ENCODE data around the gene ROR2.
"Not testable (repeated sequence)": the region's sequence is repeated elsewhere in the genome, so short reads cannot be mapped to it uniquely, and the experiment has no call there.

Gene ROR2

DNA sequence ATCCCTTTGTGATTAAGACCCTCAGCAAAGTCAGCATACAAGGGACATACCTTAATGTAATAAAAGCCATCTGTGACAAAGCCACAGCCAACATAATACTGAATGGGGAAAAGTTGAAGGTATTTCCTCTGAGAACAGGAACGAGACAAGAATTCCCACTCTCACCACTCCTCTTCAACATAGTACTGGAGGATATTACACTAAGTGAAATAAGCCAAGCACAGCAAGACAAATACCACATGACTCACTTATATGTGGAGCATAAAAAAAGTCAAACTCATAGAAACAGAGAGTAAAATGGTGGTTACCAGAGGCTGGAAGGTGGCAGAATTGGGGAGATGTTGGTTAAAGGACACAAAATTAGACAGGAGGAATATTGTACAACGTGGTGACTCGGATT lies 408.3 kb downstream of the ROR2 start:
- no peak for DNase-seq

DNA sequence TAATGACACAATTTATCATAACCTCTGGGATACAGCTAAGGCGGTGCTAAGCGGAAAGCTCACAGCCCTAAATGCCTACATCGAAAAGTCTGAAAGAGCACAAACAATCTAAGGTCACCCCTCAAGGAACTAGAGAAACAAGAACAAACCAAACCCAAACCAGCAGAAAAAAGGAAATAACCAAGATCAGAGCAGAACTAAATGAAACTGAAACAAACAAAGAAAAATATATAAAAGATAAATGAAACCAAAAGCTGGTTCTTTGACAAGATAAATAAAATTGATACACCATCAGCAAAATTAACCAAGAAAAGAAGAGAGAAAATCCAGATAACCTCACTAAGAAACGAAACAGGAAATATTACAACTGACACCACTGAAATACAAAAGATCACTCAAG lies 409.5 kb downstream of the ROR2 start:
- DNase-seq: not testable (repeated sequence)

DNA sequence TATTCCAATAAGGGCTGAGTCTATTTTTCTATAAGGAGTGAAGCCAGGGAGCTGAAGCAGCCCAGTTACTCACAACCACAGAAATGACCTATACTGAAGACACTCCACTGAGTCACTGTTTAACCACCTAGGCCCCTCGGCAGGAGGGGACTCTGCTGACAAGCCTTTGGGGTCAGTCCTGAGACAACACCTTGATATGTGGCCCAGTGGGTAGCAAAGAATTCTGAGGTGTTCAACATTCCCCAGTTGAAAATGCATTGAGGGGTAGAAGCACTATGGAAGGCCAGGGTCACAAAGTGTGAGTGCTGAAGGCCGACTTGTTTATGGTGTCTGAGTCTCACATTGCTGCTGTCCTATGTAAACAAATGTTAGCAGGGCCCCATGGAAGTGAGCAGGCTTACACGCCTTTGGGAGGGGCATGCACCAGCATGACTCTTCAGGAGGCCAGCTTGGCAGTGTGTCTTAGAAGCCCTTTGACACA lies 413.8 kb downstream of the ROR2 start:
- DNase-seq: no peak

GRCh38 chr9:91534374-91534773 lies 415.7 kb downstream of the ROR2 start:
- no peak for DNase-seq

DNA sequence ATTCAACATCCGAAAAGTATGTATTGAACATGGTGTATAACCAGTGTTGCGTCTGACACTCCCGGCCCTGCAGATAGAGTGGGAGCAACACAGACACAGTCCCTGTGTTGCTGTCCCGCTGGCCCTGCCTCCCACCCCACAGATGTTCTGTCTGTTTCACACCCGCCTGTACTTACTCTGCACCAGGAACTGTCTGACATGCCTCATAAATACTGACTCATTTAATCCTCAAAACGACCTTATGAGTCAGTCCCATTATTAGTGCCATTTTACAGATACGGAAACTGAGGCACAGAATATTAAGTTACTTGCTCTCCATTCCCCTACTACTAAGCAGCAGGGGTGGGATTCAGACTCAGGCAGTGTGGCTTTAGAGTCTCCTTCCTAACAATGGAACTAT lies 416.6 kb downstream of the ROR2 start:
- DNase-seq: no peak

DNA sequence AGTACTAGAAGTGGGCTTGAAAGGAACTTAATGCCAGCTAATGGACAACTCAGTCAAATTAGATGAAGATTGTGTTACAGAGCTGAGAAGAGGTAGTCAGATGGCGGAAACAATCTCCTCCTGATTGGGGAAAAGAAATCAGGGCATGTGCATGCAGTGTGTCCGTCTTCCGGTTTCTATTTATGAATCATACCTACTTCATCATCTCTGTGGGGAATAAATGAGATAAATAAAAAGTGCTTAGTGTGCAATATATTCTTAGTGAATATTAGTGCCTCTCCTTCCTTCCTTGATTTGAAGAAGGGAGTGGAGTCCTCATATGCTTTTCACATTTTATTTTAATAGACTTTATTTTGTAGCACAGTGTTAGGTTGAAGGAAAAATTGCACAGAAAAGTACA lies 417.7 kb downstream of the ROR2 start:
- no peak for DNase-seq

DNA sequence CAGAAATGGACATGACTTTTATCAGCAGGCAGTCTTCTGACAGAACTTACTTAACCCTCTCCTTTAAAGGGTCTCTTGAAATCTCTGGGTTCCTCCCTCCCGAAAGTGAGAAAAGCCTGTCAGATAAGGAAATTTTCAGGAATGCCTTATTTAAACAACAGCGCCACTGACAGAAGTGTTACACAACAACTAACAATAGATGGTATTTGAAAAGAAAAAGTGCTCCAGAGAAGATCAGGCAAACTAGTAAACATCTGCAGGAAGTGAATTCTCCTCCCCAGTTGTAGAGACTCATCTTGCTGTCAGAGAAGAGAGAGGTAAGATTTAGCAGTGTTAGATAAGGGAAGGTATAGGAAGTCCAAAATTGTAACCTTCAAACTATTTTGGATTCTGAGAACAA lies 419.2 kb downstream of the ROR2 start:
- DNase-seq: no peak

GRCh38 chr9:91522481-91522880 lies 427.5 kb downstream of the ROR2 start:
- no peak for DNase-seq

GRCh38 chr9:91519520-91520277 lies 430.3 kb downstream of the ROR2 start:
- no peak for DNase-seq

DNA sequence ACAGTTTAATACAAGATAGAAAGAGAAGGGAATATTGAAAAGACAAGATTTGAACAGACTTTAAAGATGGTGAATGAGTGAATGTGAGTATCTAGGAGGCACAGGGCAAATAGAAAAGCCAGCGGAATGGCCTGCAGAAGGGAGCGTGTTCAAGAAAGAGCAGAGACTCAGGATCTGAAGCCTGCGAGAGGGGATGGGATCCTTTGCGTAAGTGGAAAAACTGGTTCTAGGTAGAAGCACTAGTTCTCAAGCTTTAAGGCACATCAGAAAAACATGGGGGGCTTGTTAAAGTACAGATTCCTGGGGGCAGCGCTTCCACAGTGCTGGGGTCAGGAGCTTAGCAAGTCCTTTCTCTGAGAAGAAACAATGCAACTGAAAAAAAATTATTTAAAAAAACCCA lies 431.6 kb downstream of the ROR2 start:
- no peak for DNase-seq

DNA sequence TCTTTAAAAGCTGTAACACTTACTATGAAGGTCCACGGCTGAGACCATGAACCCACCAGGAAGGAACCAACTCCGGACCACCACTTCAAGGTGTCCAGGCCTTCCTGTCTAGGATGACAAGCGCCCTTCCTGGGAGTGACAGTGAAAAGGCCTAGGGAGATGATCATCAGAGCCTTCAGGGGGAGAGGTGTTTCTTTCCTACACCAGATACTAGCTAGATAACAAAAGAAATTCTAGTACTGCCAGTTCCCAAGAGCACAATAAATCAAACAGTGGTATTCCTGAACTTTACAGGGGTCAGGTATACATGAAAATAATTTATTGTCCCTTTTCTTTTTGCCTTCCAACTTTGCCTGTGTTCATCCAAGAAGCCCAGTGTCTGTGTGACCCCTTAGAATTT lies 432.2 kb downstream of the ROR2 start:
- DNase-seq: no peak

GRCh38 chr9:91517332-91517731 lies 432.7 kb downstream of the ROR2 start:
- DNase-seq: not testable (repeated sequence)

DNA sequence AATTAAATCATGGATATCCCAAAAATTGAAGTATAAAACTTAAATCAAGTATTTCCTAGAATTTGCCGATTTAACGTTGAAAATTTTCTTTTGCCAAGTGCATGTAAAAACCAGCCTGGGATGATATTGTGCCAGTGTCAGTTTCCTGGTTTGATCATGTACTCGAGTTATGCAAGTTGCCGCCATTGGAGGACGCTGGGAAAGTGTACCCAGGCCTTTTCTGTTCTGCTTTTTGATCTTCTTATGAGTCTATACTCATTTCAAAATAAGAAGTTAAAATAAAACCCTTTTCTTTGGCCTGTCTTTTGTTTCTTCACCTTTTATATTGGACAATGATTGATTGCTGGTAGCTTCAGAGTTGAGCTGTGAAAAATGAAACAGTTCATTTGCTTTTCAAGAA lies 433.3 kb downstream of the ROR2 start:
- DNase-seq: no peak

GRCh38 chr9:91516081-91516480 lies 433.9 kb downstream of the ROR2 start:
- no peak for DNase-seq

DNA sequence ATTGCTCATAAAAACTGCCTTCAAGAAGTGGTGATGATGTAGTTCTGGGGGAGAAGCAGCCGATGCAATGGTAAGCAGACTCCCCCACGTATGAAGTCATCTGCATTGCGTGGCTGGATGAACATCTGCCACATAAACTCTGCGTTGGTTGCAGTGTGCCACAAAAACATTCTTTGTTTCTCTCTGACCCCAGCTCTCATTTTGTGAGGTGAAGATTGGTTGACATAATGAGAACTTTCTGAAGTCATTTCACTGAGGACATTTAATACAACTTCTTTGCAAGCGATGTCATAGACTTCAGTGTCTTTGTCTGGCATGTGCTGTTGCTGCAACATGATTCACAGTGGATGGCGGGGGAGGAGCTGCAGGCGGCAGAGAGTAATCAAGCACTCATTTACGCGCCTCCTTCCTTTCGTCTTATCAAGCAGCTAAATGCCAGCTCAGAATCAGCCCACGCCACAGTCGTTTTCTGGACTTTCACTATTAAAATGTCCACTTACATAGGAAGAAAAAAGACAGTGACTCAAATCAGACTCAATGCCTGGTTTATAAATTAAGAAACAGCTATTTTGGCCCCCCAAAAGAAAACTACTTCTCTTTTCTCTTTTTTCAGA lies 434.8 kb downstream of the ROR2 start:
- DNase-seq: no peak

All from activated CD4-positive, alpha-beta T cell treated with anti-CD3 and anti-CD28 coated beads, Interleukin-2, amount 50 U/mL, for 1 hour (primary cell).